Coronary artery (tissue), 2 donors: ENCODE data around the gene PCSK2.

Experiments
- DNase-seq: peaks from one replicate; pipeline ENCODE4 v3.0.0-alpha.2; 2017; ENCODE audit warnings: low spot score
- H3K27ac ChIP-seq, 2 donors: fragments of 200-600 bp; sonication (generic); one replicate each; pipeline ENCODE4 v1.5.1; 2016 to 2019
- H3K4me3 ChIP-seq: fragments of 200-600 bp; sonication (generic); 2 replicates; pipeline ENCODE4 v1.5.1; 2016; ENCODE audit warnings: mild to moderate bottlenecking, moderate library complexity
- TF ChIP-seq, protein P1 (sequence below): fragments of 200-600 bp; sonication (generic); IDR thresholded peaks from one replicate; pipeline ENCODE4 v1.5.1; 2019; ENCODE audit warnings: antibody characterized with exemption

The PCSK2 gene

DNA sequence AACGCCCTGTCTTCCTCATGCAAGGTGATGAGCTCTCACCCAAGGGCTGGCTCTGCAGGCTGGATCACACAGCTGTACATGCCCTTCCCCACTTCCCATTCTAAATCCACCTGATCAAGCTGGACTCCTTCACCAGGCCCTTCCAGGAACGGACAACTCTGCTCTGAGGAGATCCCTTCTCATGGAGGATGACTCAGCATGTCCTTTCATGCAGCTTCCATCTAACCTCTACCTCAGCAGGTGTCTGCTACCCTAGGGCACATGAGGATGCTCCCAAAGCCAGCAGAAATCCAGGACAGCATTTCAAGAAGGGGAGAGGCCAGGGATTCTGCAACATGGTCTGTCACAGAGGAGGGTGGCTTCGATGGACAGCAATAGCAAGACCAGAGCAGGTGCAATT, 61.2 kb downstream of the PCSK2 start:
- no peak for DNase-seq
- no peak overlapping the region for H3K27ac ChIP-seq
- no peak overlapping the region for H3K4me3 ChIP-seq
- TF ChIP-seq, protein P1, sequence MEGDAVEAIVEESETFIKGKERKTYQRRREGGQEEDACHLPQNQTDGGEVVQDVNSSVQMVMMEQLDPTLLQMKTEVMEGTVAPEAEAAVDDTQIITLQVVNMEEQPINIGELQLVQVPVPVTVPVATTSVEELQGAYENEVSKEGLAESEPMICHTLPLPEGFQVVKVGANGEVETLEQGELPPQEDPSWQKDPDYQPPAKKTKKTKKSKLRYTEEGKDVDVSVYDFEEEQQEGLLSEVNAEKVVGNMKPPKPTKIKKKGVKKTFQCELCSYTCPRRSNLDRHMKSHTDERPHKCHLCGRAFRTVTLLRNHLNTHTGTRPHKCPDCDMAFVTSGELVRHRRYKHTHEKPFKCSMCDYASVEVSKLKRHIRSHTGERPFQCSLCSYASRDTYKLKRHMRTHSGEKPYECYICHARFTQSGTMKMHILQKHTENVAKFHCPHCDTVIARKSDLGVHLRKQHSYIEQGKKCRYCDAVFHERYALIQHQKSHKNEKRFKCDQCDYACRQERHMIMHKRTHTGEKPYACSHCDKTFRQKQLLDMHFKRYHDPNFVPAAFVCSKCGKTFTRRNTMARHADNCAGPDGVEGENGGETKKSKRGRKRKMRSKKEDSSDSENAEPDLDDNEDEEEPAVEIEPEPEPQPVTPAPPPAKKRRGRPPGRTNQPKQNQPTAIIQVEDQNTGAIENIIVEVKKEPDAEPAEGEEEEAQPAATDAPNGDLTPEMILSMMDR, result no peak

DNA sequence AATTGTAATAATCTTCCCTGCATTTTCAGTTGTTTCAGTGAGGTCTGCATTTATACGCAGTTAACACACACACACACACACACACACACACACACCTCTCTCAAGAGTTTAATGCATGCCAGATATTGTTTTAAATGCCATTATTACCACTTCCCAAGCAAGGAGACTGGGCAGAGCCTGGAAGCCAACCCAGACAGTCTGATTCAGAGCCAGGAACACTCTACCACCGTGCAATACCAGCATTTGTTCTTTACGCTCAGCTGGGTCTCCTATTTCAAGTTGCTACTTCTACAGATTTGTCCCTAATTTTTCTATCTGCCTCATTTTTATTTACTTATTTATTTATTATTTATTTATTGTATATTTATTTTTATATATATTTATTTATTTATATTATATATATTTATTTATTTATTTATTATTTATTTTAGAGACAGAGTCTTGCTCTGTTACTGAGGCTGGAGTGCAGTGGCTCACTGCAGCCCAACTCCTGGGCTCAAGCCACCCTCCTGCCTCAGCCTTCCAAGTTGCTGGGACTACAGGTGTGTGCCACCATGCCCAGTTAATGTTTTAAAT, 68.4 kb downstream of the PCSK2 start:
- DNase-seq, result no peak
- H3K4me3 ChIP-seq, result no peak overlapping the region
- no peak overlapping the region for H3K27ac ChIP-seq
- TF ChIP-seq, protein P1, result no peak

DNA sequence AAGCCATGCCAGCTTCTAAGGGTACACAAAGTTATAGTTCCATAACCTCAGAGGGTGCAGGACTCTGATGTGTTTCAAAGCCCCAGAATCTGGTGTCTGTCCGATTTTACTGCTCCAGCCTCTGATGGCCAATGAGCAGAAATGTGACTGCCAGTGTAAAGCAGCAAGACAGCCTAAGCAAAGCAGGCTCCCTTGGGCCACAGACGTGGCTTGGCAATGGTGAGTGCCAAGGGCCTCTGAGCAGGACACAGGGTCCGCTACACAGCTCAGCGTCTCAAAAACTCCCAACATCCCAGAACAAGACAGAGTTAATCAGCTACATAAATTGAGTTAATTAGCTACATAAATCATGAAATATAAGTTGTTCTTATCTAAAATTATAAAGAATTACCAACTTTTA, 69.2 kb downstream of the PCSK2 start:
- Histone ChIP-seq H3K27ac (no peak overlapping the region), H3K4me3 (no peak overlapping the region)
- no peak for DNase-seq
- TF ChIP-seq, protein P1, result no peak

DNA sequence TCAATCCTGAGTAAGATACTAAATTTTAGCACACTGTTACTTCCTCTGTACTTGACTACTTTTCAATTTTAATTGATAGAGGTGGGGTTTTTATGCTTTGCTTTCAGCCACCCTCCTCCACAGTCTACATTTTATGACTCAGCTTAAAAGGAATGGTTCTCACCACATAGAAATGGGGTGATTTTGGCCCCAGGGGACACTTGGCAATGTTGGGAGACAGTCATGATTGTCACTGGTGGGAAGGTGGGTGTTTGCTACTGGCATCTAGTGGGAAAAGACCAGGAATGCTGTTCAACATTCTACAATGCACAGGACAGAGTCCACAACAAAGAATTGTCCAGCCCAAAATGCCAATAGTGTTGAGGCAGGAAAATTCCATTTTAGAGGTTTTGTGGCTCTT, 71.3 kb downstream of the PCSK2 start:
- no peak for DNase-seq
- no peak overlapping the region for H3K4me3 ChIP-seq
- H3K27ac ChIP-seq, result no peak overlapping the region
- TF ChIP-seq, protein P1, result no peak

DNA sequence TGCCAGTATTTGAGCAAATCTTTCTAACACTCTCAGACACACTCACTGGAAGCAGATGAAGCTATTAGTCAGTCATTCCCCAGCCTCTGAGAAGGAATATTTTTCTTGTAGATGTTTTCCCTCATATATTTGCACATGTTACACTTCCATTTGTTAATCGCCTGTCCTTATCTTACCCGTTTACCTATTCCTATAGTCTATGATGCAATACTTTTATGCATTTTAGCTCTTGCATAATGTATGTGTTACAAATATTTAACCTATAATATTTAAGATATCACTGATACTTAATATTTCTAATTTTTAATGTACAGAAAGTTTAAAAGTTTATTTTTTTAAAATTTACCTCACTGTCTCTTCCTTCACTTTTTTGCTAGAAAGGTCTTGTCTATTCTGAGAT, 71.9 kb downstream of the PCSK2 start:
- DNase-seq, result no peak
- no peak overlapping the region for H3K4me3 ChIP-seq
- TF ChIP-seq, protein P1, result no peak
- no peak overlapping the region for H3K27ac ChIP-seq

DNA sequence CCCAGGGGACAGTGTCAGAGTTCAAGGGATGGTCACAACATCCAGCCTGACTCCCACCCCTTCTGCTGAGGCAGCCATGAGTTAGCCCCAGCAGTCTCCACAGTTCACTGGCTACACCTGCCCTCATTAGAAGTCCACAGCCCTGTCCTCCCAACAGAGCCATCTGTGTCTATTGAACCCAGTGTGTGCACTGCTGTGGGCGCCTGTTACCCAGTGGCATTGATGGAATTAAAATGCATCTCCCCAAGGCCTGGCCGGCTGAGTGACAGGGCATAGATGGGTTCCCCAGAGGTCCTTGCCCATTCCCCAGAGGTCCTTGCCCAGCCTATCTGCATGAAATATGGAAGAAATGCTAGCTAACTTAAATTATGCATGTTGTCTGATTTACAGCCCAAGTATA, 73.3 kb downstream of the PCSK2 start:
- TF ChIP-seq, protein P1, result no peak
- no peak overlapping the region for H3K27ac ChIP-seq
- DNase-seq, result no peak

DNA sequence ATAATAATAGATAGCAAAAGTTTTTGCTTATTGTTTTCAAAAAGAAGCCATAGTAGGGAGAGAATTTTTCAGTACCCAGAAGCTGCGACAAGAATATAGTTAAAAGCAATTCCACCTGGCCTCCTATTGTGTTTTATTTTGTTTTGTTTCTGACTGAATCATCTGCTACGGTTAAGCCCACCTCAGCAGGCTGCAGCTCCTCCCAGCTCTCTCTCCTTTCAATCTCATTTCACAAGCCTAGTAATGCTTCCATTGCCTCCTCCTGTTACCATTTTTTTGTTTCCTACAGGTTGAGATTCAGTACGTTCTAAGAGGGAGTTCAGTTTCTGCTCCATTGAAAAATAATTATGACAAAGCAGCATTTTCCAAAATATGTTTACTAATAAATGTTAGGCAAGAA, 77.9 kb downstream of the PCSK2 start:
- no peak for DNase-seq
- H3K27ac ChIP-seq, result no peak overlapping the region
- no peak overlapping the region for H3K4me3 ChIP-seq
- TF ChIP-seq, protein P1, result no peak

More for the DNA sequence above, 73.3 kb downstream of the PCSK2 start:
- no peak overlapping the region for H3K4me3 ChIP-seq
